Endometrial microvascular endothelial cells (primary cell): Measurements from ENCODE around the gene DAB2IP. TPM values are rescaled to one million over a fixed set of nuclear protein-coding genes. Genes with fewer than 3 reads are reported as not detected.

Experiments used
- in situ Hi-C: cut with HindIII; loops from 2 replicates; pipeline ENCODE4 v1.10.0; 2017; ENCODE audit warnings: low sequenced_read_pairs, low pct_unique_long_range_greater_than_20kb; ENCODE audit errors: inconsistent ontology term
- total RNA-seq: library from RNA; depleted of rRNA; stranded (reverse); fragments of >200 nt; gene quantifications from one replicate; pipeline ENCODE4 v1.2.3, GENCODE V29; 2015; ENCODE audit errors: inconsistent ontology term

The DAB2IP gene
- total RNA-seq, 1 donor from 2014 or later = 13.6 TPM

DNA sequence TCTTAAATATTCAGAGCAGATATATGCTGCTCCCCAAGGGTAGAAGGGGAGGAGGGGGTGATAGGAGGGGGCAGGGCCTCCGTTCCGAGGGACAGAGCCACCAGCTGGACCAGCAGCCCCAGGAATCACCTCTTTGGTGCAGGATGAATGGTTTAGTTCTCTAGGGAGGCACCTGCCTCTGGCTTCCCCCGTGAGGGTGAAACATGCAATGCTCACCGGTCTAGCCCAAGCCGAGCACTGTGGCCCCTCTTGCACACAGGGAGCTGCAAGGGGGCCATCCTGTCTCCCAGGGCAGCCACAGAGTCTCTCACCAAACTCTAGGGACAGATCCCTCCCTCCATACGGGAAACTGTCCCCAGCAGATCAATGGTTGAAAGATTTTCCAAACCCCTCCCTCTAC lies 163.7 kb downstream of the DAB2IP start:
- in situ Hi-C loops = no loop called here

DNA sequence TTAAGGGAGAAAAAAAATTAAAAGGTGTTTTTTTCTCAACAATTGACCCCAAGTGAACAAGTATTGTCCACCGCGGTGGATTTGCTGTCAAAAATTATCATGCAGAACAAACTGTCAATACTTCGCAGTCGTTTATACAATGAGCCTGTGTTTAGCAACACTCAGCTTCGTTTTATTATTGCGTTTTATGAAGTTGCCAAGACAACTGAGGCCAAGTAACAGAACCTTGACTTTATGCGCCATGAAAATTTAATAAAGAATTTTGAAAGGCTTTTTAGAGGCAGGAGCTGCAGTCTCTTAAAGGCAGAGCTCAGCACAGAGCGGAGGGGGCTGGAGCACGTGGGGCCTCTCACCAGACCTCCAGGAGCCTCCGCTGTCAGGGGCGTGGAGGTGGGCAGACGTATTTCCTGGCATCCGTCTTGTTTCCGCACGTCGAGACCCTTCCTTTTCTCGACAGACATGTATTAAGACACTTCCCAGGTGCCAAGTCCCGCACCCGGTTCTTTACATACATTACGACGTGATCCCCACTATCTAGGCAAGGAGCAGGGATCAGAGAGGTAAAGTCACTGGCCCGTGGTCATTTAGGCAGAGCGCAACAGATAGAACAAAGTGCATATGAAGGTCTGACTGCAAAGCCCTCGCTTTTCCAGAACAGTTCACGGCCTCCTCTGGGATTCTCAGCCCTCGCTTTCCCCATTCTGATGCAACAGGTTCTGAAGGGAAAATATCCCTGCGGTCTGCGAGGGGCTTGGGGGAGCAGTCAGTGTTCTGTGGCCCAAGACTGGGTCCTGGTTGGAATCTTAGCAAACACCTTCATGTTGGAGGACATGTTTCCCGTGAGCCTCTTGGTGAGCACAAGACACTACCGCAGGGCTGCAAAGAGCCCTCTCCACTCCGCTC lies 164.4 kb downstream of the DAB2IP start:
- in situ Hi-C loops = no loop called here

GRCh38 chr9:121816449-121816817 lies 165.0 kb downstream of the DAB2IP start:
- in situ Hi-C loops = no loop called here

- in situ Hi-C loops = no loop called here
Measured at GRCh38 chr9:121816845-121817450, 165.5 kb downstream of the DAB2IP start.

- in situ Hi-C loops = no loop called here
Measured at GRCh38 chr9:121817476-121817875, 166.0 kb downstream of the DAB2IP start.

DNA sequence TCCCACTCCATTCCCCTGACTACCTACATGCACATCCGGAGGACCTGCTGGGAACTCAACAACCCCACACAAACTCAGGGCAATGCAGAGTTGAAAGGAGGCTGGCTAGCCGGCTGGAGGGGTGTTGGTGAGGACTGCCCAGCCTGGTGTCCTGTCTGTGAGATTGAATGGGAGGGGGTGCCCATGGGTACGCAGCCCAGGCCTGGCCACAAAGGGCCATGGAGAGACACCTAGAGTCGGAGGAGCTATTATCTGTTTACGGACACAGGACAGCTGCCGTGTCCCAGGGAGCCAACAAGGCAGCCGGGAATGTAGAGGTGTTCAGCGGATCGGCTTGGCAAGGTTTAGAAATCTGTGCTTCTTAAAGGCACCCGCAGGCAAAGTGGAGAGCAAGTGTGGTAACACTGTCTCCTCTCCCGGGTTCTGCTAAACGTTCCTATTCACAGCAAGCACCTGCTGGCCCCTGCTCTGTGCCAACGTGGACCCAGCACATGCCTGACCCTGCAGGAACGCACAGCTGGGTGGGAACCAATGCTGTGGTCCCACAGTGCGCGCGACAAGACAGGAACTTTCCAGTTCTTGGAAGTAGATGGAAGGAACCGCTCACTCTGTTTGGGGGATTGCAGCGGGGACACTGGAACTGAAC lies 166.7 kb downstream of the DAB2IP start:
- in situ Hi-C loops = no loop called here

GRCh38 chr9:121818841-121819427 lies 167.5 kb downstream of the DAB2IP start:
- in situ Hi-C loops = no loop called here

DNA sequence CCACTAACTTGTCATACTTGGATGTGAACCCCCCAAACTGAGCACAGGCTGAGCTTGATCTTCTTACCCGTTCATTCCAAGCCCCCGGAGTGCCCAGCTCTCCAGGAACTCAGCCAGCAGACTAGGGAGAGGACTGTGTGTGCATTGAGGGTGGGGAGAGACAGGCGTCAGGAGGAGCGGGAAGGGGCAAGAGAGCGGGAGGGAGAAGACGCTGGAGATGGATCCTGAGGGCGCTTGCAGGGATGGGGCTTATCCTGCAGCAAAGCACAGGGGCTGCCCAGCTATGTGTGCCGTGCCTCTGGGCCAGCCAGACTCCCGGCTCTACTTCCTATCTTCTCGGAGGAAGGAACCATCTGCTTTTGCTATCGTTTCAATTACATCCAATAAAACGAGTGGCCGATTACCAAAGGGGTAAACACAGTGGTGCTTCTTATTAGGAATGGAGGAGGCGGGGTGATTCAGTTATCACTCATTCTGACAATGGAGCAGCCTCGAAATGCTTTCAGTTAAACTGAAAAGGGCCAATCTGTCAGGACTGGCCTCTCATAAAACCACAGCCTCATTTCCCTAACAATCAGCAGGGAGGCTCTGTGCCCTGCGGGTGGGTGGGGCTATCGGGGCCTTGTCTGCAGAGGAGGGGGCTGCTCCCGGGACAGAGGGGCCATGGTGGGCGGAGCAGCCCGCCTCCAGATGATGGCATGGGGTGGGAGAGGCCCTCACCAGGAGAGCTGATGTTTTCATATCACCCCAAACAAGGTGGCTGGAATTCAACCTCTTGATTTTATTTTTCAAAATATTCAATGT lies 168.2 kb downstream of the DAB2IP start:
- in situ Hi-C loops = no loop called here

- in situ Hi-C loops = no loop called here
Measured at GRCh38 chr9:121820286-121821005, 169.0 kb downstream of the DAB2IP start.

DNA sequence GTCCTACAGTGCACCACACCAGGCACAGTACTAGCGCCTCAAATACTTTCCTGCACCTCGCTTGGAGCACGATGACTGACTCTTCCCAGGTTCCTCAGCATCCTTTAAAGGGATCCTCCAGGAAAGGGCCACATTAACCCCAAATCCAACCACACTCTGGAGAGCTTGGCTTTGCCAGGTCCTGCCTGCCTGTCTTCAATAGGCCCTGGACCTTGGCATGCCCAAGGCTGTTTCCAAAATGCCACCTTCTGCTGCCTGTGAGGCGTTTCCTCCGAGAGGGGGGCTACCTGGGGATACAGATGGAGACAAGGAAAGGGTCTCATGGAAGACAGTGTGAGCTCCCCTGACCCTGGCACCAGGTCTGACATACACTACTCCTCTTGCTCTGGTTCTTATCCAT lies 169.9 kb downstream of the DAB2IP start:
- in situ Hi-C loops = no loop called here

- in situ Hi-C loops = no loop called here
Measured at GRCh38 chr9:121822093-121823085, 171.0 kb downstream of the DAB2IP start.

- in situ Hi-C loops = no loop called here
Measured at GRCh38 chr9:121823451-121824169, 172.2 kb downstream of the DAB2IP start.

GRCh38 chr9:121824651-121825030 lies 173.2 kb downstream of the DAB2IP start:
- in situ Hi-C loops = no loop called here

GRCh38 chr9:121825031-121825691 lies 173.7 kb downstream of the DAB2IP start:
- in situ Hi-C loops = no loop called here

DNA sequence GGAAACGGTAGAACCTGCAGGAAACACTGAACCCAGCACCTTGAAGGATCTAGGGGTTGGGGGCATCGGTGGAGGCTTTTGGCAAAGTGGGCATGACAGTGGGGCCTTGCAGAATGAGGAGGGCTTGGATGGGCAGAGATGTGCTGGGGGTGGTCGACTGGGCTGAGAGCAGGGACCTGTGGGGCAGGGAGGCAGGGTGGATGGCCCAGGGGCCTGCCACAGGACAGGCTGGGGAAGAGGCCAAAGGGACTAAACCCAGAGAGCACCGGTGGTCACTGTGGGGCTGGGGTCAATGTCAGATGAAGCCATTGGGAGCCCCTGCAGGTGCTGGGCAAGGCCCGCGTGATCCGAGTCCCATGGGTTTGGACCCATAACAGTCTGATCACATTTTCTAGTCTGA lies 175.3 kb downstream of the DAB2IP start:
- in situ Hi-C loops = no loop called here
